ENCODE results near the gene MAP2K7.
A peak's percentile ranks its signal among the peaks of the same experiment; 100 is the strongest.

The MAP2K7 gene

GRCh38 chr19:7867092-7867844 is 36.4 kb upstream of the MAP2K7 start:
- DNase-seq, result no peak

DNA sequence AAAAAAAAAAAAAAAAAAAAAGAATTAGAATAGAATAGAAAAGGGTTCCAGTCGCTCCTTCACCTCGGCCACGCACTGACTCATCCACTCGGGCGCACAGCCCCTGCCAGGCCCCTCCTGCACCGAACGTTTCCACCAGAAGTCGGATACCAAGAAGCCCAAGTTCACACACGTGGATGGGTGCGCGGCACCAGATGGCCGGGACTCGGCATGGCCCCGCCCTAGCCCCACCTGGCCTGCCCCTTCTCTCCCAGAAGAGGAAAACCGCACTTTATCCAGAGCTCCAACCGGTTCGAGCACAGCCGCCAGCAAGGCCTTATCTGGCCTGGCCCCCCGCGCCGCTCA is 35.4 kb upstream of the MAP2K7 start:
- no peak for DNase-seq

GRCh38 chr19:7868671-7869452 is 34.8 kb upstream of the MAP2K7 start:
- peak; percentile 89 for DNase-seq

DNA sequence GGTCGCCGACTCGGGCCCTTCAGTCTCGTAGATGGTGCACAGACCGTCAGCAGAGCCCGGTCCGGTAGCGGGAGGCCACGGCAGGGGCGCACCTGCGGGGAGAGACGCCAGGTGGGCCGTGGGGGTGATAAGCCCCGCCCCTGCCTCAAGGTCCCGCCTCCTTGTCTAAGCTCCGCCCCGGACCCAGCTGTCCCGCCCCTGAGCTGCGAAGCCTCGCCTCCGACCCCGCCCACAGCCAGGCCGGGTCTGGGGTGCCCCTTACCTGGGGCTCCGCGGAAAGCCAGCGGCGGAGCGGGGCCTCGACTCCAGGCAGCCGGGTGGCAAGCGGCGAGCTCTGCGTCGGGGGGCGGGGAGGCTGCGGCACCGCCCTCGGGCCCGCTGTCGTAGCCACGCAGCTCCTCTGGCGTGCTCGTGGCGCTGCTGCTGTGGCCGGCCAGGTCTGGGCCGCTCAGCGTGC is 34.2 kb upstream of the MAP2K7 start:
- no peak for DNase-seq

DNA sequence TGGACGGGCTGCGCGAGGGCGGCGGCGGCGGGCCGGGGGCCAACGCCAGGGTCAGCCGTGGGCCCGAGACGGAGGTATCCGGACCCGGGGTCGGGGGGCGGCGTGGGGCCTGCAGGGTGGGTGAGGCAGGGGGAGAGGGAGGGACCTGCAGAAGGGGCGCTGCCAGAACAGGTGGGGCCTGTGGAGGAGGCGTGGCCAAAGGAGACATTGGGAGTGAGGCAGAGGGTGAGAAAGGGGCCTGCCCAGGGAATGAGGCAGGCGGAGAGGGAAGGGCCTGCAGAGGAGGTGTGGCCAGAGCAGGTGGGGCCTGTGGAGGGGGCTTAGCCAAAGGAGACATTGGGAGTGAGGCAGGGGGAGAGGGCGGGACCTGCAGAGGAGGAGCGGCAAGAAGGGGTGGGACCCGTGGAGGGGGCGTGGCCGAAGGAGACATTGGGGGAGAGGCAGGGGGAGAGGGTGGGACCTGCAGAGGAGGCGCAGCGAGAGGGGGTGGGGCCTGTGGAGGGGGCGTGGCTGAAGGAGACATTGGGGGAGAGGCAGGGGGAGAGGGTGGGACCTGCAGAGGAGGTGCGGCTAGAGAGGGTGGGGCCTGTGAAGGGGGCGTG is 33.7 kb upstream of the MAP2K7 start:
- DNase-seq, result no peak

GRCh38 chr19:7870571-7871436 is 32.9 kb upstream of the MAP2K7 start:
- DNase-seq, result no peak

- DNase-seq, result peak; percentile 81
Observed at GRCh38 chr19:7871437-7872305, 32.0 kb upstream of the MAP2K7 start.

GRCh38 chr19:7872306-7873204 is 31.1 kb upstream of the MAP2K7 start:
- DNase-seq, result no peak

DNA sequence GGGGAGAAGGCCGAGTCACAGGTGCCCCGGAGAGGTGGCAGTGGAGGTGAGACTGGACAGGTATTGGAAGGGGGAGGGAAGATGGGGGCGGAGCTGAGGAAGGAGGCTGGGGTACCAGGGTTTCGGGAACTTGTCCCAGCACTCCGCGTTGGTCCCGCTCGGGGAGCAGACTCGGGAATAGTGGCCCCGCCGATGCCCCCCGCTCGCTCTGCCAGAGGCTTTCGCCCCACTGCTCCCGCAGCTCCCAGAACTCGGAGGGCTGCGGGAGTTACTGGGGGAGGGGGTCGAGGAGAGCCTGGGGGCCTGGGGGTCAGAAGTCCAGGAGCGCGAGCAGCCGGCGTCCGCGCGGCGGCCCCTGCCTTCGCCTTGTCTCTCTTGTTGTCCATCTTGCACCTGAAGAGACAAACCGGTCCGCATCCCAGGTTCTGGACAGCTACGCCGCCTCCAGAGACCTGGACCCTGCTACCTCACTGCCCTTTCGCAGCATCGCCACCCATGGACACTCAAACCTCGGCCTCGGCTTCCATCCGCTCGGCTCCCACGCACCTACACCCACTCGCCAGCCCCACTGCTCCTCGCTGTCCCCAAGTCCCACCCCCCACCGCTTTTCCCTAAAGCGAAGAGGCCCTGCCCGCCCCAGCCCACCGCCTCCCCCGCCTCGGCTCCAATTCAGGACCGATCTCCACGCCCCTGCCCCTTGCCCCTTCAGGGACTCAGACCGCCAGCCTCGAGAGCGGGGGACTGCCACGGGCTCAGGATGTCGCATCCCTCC is 30.2 kb upstream of the MAP2K7 start:
- no peak for DNase-seq

- peak; percentile 96 for DNase-seq
Observed at GRCh38 chr19:7874076-7874896, 29.4 kb upstream of the MAP2K7 start, which contains the start of gene PRR36. Gene PRR36, minus strand, starts transcription at chr19:7874390. Its CDS starts 701 bp downstream, at chr19:7873689.

DNA sequence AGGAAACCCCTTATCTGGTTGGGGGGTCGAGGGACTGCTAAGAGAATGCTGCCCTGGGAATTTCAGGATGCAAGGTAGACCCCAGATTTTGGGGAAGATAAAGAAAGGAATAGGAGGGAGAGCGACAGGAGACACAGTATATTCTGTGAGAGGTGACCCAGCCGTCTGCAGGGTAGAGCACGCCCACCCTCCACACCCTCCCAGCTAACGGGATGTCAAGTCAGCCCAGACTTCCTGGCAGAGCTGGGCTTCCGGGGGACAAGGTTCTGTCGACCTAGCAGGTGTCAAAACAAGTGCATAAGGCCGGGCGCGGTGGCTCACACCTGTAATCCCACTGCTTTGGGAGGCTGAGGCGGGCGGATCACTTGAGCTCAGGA is 28.8 kb upstream of the MAP2K7 start:
- DNase-seq, result no peak

- DNase-seq, result no peak
Observed at GRCh38 chr19:7877249-7877836, 26.3 kb upstream of the MAP2K7 start.

- no peak for DNase-seq
Observed at GRCh38 chr19:7879111-7879807, 24.4 kb upstream of the MAP2K7 start.

DNA sequence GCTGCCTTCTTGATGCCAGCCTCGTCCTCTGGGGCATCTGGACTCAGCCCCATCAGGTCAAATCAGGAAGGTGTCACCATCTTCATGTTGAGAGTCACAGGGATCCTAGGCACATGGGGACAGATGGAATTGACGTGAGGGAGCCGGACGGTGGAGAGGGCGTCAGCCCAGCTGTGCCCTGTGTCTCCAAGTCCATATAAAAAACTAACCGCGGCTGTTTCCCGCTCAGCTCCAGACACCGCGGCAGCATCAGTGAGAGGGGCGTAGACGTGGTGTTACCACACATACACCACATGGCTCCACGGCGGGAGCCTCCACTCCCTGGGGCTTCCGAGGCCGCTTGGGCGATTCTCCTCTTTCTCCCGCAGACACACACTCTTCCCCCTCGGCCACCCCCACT is 23.8 kb upstream of the MAP2K7 start:
- peak; percentile 20 for DNase-seq

DNA sequence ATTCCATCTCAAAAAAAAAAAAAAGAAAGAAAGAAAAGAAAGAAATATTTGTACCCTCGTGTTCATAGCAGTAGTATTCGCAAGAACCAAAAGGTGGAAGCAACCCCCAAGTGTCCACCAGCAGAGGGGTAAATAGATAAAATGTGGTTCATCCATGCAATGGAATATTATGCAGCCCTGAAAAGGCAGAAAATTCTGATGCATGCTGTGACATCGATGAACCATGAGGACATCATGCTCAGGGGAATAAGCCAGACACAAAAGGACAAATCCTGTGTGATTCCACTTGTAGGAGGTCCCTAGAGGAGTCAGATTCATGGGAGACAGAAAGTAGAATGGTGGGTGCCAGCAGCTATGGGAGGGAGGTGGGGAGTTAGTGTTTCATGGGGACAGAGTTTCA is 21.8 kb upstream of the MAP2K7 start:
- DNase-seq, result no peak

GRCh38 chr19:7883105-7883504 is 20.6 kb upstream of the MAP2K7 start:
- DNase-seq, result no peak

DNA sequence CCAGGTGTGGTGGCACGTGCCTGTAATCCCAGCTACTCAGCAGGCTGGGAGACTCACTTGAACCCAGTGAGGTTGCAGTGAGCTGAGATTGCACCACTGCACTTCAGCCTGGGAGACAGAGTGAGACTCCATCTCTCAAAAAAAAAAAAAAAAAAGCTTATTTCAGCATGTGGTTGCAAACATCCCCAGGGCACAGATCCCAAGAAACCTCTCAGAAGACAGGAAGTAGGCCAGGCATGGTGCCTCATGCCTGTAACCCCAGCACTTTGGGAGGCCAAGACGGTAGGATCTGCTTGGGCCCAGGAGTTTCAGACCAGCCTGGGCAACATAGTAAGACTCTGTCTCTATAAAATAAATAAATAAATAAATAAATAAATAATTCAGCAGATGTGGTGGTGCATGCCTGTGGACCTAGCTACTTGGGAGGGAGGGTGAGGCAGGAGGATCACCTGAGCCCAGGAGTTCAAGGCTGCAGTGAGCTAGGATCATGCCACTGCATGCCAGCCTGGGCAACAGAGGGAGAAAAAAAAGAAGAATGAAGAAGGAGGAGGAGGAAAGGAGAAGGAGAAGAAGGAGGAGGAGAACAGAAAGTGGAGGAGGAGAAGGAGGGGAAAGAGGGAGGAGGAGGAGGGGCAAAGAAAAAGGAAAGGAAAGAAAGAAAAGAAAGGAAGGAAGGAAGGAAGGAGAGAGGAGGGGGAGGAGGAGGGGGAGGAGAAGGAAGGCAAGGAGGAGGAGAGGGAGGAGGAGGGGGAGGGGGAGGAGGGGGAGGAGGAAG is 19.7 kb upstream of the MAP2K7 start:
- DNase-seq, result no peak

Data from retina (tissue), 1 donor.